HepG2 (cell line): ENCODE results near the gene PNPLA2. TPM values are rescaled to one million over a fixed set of nuclear protein-coding genes. Genes with fewer than 3 reads are reported as not detected.

Experiments used
- CEBPB ChIP-seq: IDR thresholded peaks from 2 replicates; pipeline ENCODE4 v1.6.1; 2011; ENCODE audit warnings: low read depth, low read length, improper control_type of control experiment, borderline replicate concordance
- GABPB1 ChIP-seq: IDR thresholded peaks from 2 replicates; pipeline ENCODE4 v1.6.1; 2016; ENCODE audit warnings: mild to moderate bottlenecking, missing genetic modification reagents, moderate library complexity, missing compliant biosample characterization
- KAT8 ChIP-seq: IDR thresholded peaks from 2 replicates; pipeline ENCODE4 v1.6.1; 2016; ENCODE audit warnings: missing genetic modification reagents, missing compliant biosample characterization
- KDM3A ChIP-seq: IDR thresholded peaks from 2 replicates; pipeline ENCODE4 v1.6.1; 2018; ENCODE audit warnings: low read depth, missing compliant biosample characterization
- KLF16 ChIP-seq, 2 experiments: sonication (generic) in 1 of 2; formaldehyde crosslinking in 1 of 2; IDR thresholded peaks; 2 replicates each; pipeline versions ENCODE4 v1.6.1 to v1.8.0; 2016 to 2023; ENCODE audit warnings: missing genetic modification reagents in 2 of 2, missing compliant biosample characterization in 1 of 2
- KMT2B ChIP-seq: IDR thresholded peaks from 2 replicates; pipeline ENCODE4 v1.6.1; 2016; ENCODE audit warnings: missing genetic modification reagents, missing compliant biosample characterization
- NFE2 ChIP-seq: sonication (generic); formaldehyde crosslinking; IDR thresholded peaks from 2 replicates; pipeline ENCODE4 v1.4.0; 2020; ENCODE audit warnings: missing genetic modification reagents
- PATZ1 ChIP-seq: sonication (generic); formaldehyde crosslinking; IDR thresholded peaks from 2 replicates; pipeline ENCODE4 v1.4.0; 2020; ENCODE audit warnings: missing genetic modification reagents
- POLR2A ChIP-seq, 2 experiments: IDR thresholded peaks; 2 replicates each; pipeline ENCODE4 v1.6.1; 2011; ENCODE audit warnings: low read depth in 2 of 2, low read length in 2 of 2, mild to moderate bottlenecking in 1 of 2, moderate library complexity in 1 of 2; ENCODE audit not compliant: insufficient read depth in 1 of 2
- PRDM10 ChIP-seq: sonication (generic); formaldehyde crosslinking; IDR thresholded peaks from 2 replicates; pipeline ENCODE4 v1.4.0; 2020; ENCODE audit warnings: low read depth, missing genetic modification reagents
- RNF2 ChIP-seq: fragments of 450-650 bp; conservative IDR thresholded peaks from 2 replicates; pipeline ENCODE4 v1.6.1; 2016; ENCODE audit warnings: low read depth
- RXRB ChIP-seq: IDR thresholded peaks from 2 replicates; pipeline ENCODE4 v1.6.1; 2016; ENCODE audit warnings: borderline replicate concordance, missing genetic modification reagents, missing compliant biosample characterization
- SALL1 ChIP-seq: sonication (generic); formaldehyde crosslinking; IDR thresholded peaks from 2 replicates; pipeline ENCODE4 v1.8.0; 2022; ENCODE audit warnings: mild to moderate bottlenecking, missing genetic modification reagents
- SIN3A ChIP-seq: IDR thresholded peaks from 2 replicates; pipeline ENCODE4 v1.6.1; 2011; ENCODE audit warnings: low read depth, mild to moderate bottlenecking, control low read depth, low read length, borderline replicate concordance
- TFDP1 ChIP-seq: IDR thresholded peaks from 2 replicates; pipeline ENCODE4 v1.6.1; 2016; ENCODE audit warnings: missing compliant biosample characterization, missing genetic modification reagents, borderline replicate concordance
- ZFP1 ChIP-seq: IDR thresholded peaks from 2 replicates; pipeline ENCODE4 v1.6.1; 2016
- ZFP36 ChIP-seq: fragments of 150-350 bp; IDR thresholded peaks from 2 replicates; pipeline ENCODE4 v1.6.1; 2018; ENCODE audit warnings: borderline replicate concordance, low read length, low read depth; ENCODE audit not compliant: partially characterized antibody
- ZMYM4 ChIP-seq: sonication (generic); formaldehyde crosslinking; IDR thresholded peaks from 2 replicates; pipeline ENCODE4 v1.8.1; 2023; ENCODE audit warnings: mild to moderate bottlenecking, missing genetic modification reagents
- ZNF468 ChIP-seq: sonication (generic); formaldehyde crosslinking; IDR thresholded peaks from 2 replicates; pipeline ENCODE4 v1.8.0; 2022; ENCODE audit warnings: mild to moderate bottlenecking, moderate library complexity, missing genetic modification reagents
- ZNF484 ChIP-seq: sonication (generic); formaldehyde crosslinking; IDR thresholded peaks from 2 replicates; pipeline ENCODE4 v1.5.1; 2020; ENCODE audit warnings: mild to moderate bottlenecking, low read depth, missing genetic modification reagents, borderline replicate concordance
- ZNF550 ChIP-seq: sonication (generic); formaldehyde crosslinking; IDR thresholded peaks from 2 replicates; pipeline ENCODE4 v1.4.0; 2020; ENCODE audit warnings: mild to moderate bottlenecking, missing genetic modification reagents, borderline replicate concordance
- polyA plus RNA-seq, 8 experiments: library from polyadenylated mRNA; depleted of rRNA in 3 of 8; stranded (reverse) in 7 of 8; unstranded in 1 of 8; fragments of >200 nt; fragmentation: Illumina TruSeq in 4 of 8; extraction: Trizol in 4 of 8; gene quantifications; 2 replicates each; pipeline versions ENCODE4 v1.2.1 to v1.2.3, GENCODE V29; 2011 to 2016; ENCODE audit warnings: low read depth in 4 of 8, missing spikeins in 1 of 8, mixed read lengths in 1 of 8; ENCODE audit not compliant: insufficient read depth in 1 of 8
- total RNA-seq, 5 experiments: library from RNA; depleted of rRNA; stranded (reverse); fragments of >200 nt; fragmentation: Illumina TruSeq; extraction: Trizol; gene quantifications; 2 replicates each; pipeline ENCODE4 v1.2.3, GENCODE V29; 2016; ENCODE audit warnings: low read depth in 1 of 5
- TF ChIP-seq, protein P1 (sequence below): sonication (generic); formaldehyde crosslinking; IDR thresholded peaks from 2 replicates; pipeline ENCODE4 v1.8.0; 2022; ENCODE audit warnings: mild to moderate bottlenecking, missing genetic modification reagents, moderate library complexity

Gene PNPLA2
- total and polyA plus RNA-seq, 2 of the 13 experiments (the other 11 are each of a cell fraction or from before 2014, with no cell fraction given), result 10.5 to 43.2 TPM

DNA sequence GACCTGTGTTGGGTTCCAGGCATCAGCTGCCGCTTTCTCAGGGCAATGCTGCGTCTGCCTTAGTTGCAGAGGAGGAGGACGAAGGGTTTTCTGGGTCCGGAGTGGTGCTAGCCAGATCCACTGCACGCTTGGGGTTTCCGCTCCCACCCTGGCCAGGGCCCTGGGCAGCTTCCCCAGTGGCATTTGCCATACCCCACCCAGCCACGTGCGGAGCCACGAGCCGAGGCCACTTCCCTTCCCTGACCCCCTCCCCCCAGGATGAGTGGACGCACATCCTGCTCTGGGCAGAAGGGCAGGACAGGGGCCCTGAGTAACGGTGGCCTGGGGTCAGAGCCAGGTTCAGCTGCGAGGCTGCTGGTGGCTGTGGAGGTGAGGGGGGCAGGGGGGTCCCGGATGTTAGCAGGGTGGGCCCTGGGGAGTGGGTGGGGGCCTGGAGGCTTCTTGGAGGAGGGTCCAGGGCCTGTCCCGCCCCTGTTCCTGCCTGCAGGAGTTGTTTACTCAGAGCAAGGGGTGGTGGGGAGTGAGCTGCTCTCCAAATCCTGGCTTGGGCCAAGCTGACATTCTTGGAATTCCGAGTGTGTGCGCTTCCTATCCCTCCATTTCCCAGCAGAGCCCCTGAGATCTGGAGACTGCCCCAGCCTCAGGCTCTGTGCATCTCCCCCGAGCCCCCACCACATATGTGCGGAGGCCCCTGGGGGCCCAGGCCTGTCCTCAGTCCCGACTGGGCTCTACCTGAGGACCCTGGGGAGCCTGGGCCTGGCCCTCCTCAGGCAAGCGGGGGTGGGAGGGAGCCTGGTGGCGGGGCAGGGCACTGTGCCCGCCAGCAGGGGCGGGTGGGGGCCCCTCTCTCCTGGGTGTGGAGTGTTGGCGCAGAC lies 25.3 kb downstream of the PNPLA2 start (continued):
- 0 out of 2 replicates have a peak, but pooled peaks have one; percentile 27 for TF ChIP-seq ZMYM4
- TF ChIP-seq KMT2B, result 0 out of 2 replicates have a peak, but pooled peaks have one; percentile 46
- peak; percentile 83; the same call in 1 of the 2 replicates for TF ChIP-seq RXRB (CRISPR knock-in tag)
- TF ChIP-seq ZNF468 (CRISPR knock-in tag), result no peak
- no peak for TF ChIP-seq KDM3A (CRISPR knock-in tag)
- peak; percentile 94 for TF ChIP-seq PATZ1 (CRISPR knock-in tag)
- TF ChIP-seq NFE2, result no peak
- peak; percentile 89; the same call in 1 of the 2 replicates for TF ChIP-seq PRDM10
- peak in 1 of 2 experiments; percentile 37; a peak in 1 of 4 replicates for TF ChIP-seq KLF16 (CRISPR knock-in tag; IDR thresholded peaks at IDR 0.05)
- TF ChIP-seq RNF2, result 0 out of 2 replicates have a peak, but pooled peaks have one; percentile 43
- TF ChIP-seq POLR2A (IDR thresholded peaks at IDR 0.05; ENCODE audit: insufficient read depth in 1 of 2, low read depth in 2 of 2, low read length in 2 of 2), result peak in 1 of 2 experiments; percentile 39; a peak in 1 of 4 replicates
- no peak for TF ChIP-seq ZFP1 (CRISPR knock-in tag)
- TF ChIP-seq, protein P1, sequence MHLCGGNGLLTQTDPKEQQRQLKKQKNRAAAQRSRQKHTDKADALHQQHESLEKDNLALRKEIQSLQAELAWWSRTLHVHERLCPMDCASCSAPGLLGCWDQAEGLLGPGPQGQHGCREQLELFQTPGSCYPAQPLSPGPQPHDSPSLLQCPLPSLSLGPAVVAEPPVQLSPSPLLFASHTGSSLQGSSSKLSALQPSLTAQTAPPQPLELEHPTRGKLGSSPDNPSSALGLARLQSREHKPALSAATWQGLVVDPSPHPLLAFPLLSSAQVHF (CRISPR knock-in tag), result peak; percentile 62; the same call in 1 of the 2 replicates
- peak; percentile 83 for TF ChIP-seq SALL1 (CRISPR knock-in tag)
- TF ChIP-seq ZFP36, result no peak
- TF ChIP-seq KAT8 (CRISPR knock-in tag), result peak; percentile 67
- peak; percentile 40; the same call in 1 of the 2 replicates for TF ChIP-seq SIN3A
- peak; percentile 79; the same call in 1 of the 2 replicates for TF ChIP-seq TFDP1 (CRISPR knock-in tag)
- no peak for TF ChIP-seq ZNF550 (CRISPR knock-in tag)
- no peak for TF ChIP-seq CEBPB
- TF ChIP-seq ZNF484, result no peak
- peak; percentile 83 for TF ChIP-seq GABPB1 (CRISPR knock-in tag)
